Activated CD8-positive, alpha-beta memory T cell treated with anti-CD3 and anti-CD28 coated beads, Interleukin-2, amount 50 U/mL, for 1 hour (primary cell): Measurements from ENCODE around the gene SPACA6.
"Not testable (repeated sequence)": the region's sequence is repeated elsewhere in the genome, so short reads cannot be mapped to it uniquely, and the experiment has no call there.

Source experiments
- DNase-seq: peaks from one replicate; pipeline ENCODE4 v3.0.0-alpha.2; 2020; ENCODE audit errors: extremely low read depth

Gene SPACA6

DNA sequence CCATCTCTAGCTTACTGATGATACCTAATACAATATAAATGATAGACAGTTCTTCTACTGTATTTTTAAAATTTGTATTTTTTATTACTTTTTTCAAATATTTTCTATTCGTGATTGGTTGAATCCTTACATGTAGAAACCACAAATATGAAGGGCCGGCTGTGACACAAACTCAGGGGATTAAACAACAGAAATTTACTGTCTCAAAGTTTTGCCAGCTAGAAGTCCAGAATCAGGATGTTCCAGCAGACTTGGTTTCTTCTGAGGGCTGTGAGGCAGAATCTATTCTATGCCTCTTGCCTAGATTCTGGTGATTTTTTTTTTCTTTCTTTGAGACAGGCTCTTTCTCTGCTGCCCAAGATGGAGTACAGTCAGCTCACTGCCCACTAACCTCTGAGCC is 44.8 kb downstream of the SPACA6 start:
- DNase-seq: no peak

DNA sequence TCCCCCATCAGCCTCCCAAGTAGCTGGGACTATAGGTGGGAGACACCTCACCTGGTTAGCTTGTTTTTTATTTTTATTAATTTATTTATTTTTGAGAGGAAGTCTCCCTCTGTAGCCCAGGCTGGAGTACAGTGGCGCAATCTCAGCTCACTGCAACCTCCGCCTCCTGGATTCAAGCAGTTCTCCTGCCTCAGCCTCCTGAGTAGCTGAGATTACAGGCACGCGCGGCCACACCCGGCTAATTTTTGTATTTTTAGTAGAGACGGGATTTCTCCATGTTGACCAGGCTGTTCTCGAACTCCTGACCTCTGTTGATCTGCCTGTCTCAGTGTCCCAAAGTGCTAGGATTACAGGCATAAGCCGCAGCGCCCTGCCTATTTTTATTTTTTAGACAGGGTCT is 45.4 kb downstream of the SPACA6 start:
- not testable (repeated sequence) for DNase-seq

DNA sequence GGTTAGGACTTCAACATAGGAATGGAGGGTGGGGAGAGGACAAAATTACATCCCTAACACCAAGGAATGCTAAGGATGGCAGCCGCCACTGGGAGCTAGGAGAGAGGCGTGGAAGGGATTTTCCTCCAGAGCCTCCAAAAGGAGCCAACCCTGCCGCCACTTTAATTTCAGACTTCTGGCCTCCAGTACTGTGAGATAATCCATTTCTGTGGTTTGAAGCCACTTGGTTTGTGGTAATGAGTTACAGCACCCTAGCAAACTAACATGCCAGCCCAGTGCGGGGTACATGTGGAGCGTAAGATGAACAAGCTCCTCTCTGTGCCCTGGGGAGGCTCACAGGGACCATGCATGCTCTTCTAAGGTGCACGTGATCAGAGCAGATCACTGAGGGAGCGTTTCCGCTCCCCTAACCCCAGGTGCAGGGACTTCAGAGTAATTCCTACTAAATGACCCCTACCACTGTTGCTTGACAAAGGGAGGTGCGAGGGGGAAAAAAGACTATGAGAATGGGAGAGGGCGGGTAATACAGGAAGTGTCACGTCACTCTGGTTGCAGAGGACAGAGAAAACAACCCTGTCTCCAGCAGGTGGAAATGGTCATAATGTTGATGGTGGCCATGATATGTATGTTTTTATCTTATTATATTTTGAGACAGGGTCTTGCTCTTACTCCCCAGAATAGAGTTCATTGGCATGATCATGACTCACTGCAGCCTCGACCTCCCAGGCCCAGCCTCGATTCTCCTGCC is 46.5 kb downstream of the SPACA6 start:
- DNase-seq: no peak

DNA sequence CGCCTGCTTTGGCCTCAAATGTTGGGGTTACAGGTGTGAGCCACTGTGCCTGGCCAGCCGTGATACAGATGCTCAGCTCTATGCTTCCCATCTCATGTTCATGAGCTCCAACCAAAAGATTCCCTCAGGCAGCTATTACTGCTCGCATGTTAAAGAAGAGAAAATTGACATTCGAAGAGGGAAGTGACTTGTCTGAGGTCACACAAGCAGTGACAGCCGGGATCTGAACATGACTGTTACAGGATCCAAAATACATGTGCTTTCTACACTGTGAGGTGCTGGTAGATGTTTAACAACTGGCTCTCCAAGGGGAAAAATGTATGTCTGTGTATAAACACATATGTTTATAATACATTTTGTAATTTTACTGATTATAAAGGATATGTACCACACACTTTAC is 47.2 kb downstream of the SPACA6 start:
- no peak for DNase-seq

DNA sequence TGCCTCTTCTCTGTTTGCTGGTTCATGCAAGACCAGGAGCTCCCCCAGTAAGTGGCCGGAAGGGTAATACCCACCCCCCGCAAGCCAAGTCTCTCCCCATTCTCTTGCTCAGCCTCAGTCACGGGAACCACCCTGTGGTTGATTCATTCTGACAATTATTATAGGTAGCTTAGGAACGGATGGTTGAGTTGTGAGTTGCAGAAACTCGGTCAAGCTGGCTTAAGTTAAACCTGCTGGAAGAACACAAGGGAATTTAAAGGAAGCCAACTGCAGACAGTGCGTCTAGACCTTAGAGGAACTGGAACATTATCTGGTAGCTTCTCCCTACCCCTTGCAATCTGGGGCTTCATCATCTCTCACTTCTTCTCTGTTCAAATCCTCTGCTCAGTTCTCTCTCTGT is 49.7 kb downstream of the SPACA6 start:
- no peak for DNase-seq

DNA sequence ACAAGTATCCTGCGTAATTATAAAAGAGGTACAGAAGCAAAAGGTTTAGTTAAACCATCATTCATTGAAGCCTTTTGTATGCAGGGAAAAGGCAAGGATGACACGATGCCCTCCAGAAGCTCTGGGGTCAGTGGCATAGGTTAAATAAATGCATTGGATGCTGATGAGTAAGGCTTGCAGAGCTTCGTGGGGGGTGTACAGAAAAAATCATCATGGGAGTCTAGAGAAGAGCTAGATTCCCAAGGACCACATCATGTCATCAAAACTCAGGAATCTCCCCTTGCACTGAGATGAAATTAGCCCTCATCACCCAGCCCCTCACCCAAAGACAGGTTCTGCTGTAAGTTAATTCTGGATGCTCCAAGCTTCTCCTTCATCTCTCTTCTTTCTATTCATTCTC is 50.3 kb downstream of the SPACA6 start:
- DNase-seq: no peak

DNA sequence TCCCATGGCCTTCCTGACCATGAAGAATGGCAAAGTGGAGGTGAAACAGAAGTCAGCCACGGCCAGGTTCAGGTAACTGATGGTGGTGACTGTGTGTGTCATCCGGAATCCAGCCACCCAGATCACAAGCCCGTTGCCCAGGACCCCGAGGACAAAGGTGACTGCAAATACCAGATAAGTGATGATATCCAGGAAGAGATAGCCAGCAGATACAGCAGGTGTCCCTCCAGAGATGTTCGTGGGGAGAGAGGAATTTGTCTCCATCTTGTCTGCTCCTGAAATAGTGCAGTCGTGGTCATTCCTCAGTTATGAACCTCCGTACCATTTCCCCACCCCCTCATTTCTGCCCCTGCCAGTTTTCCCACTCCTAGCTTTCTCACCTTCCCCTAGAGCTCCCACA is 53.6 kb downstream of the SPACA6 start:
- DNase-seq: no peak

DNA sequence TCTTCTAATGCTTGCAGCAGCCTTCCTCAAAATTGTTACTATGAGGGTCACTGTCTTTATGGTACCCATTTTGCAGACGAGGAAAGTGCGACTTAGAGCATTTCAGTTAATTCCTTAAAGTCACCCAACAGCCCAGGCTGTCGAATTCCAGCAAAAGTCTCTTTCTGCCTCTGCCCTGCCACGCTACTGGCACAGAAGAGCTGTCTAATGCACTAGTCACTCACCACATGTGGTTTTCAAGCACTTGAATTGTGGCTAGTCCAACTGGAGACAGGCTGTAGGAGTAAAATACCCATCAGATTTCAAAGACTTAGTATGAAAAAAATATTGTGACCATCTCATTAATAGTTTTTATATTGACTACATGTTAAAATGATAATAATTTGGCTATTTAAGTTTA is 56.8 kb downstream of the SPACA6 start:
- DNase-seq: no peak

DNA sequence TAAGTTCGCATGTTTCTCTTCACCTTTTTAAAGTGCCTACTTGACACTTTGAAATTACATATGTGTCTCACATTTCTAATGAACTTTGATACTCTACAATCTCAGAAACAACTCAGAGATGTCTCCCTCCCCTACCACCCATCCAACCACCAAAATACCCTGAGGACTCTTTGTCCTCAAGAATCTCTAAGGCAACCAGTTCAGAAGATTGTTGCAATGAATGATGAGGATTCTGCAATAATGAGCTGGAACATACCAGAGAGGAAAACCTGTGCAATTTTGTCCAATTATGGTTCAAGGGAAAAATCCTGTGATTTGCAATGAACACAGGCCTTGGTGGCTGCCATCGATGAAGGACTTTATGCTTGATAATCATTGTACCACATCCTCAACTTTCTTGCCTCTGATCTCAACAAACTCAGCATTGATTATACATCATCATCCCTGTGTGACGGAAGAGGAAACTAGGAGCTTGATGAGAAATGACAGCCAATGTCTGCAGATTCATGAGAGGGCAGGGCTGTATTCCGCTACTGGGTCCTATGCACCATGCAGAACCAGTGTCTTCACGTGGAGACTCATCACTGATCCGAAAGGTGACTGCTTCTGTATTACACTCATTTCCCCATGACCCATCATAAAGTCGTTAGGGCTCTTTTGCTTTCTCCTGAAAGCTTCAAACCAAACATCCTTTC is 57.4 kb downstream of the SPACA6 start:
- no peak for DNase-seq

DNA sequence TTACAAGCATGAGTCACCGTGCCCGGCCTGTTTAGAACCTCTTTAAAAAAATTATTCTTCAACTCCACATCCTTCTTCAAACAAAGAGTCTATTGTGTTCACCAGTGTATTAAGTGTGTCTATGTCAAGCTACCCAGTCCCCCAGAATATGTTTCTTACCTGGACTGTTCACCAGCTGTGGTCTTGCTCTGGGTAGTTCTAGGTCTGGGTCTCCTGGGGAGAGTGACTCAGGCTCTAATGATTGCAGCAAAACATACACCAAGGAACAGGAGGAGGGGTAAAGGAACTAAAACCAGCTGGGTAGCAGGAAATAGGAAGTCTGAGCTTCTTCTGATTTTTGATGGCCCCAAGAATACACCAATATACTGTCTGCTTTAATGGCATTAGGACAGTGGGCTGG is 58.5 kb downstream of the SPACA6 start, which contains the start of gene FPR1:
Gene FPR1 (minus strand): TSS at position 224 of the 400 bp plus-strand sequence. CDS start 4,884 bp downstream, outside the sequence.
- DNase-seq: no peak

DNA sequence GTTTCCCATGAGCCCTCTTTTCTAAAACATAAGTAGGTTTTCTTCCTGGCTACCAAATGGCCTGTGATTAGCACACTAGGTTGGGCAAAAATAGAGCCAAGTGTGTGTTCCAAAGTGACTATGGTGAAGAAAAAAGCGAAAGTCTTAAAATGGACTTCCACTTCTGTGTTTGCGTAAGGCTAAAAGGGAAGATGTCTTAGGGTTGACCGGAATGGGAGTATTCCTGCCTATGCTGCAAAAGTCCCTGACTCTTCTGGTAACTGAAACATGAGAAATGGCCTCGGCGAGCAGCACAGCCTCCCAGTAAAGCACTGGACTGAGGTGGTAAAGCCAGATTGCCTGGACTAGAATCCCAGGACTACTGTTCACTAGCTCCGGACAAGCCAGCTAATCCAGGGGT is 61.0 kb downstream of the SPACA6 start:
- DNase-seq: no peak

DNA sequence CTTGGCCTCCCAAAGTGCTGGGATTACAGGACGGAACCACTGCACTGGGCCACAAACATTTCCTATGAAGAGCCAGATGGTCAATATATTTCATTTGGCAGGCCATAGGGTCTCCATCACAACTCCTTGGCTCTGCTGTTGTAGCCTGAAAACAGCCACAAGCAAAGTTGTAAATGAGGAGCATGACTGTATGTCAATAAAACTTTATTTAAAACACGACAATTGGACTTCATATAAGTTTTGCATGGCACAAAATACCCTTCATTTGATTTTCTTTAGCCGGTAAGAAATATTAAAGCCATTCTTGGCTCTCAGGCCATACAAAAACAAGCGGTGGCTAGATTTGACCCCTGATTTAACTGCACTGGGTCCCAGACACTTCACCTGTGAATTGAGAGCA is 61.6 kb downstream of the SPACA6 start:
- no peak for DNase-seq
